Fibroblast of the conjunctiva (primary cell): ENCODE results near the gene NFIA.

Source experiments
- DNase-seq: peaks from one replicate; pipeline ENCODE4 v3.0.0-alpha.2; 2010; ENCODE audit warnings: low read depth

The NFIA gene

GRCh38 chr1:61083807-61084440, 1.6 kb downstream of the NFIA start:
- DNase-seq, result no peak

GRCh38 chr1:61084491-61085031, 2.2 kb downstream of the NFIA start:
- DNase-seq, result no peak

GRCh38 chr1:61085206-61085982, 3.0 kb downstream of the NFIA start:
- DNase-seq, result no peak

- no peak for DNase-seq
Measured at GRCh38 chr1:61085983-61086644, 3.8 kb downstream of the NFIA start.

GRCh38 chr1:61087571-61087970, 5.2 kb downstream of the NFIA start:
- no peak for DNase-seq

GRCh38 chr1:61088163-61088974, 6.0 kb downstream of the NFIA start:
- DNase-seq, result no peak

- DNase-seq, result no peak
Measured at GRCh38 chr1:61089338-61089737, 7.0 kb downstream of the NFIA start.

- no peak for DNase-seq
Measured at GRCh38 chr1:61089741-61090140, 7.4 kb downstream of the NFIA start.

- no peak for DNase-seq
Measured at GRCh38 chr1:61090546-61091202, 8.3 kb downstream of the NFIA start.

GRCh38 chr1:61091455-61091854, 9.1 kb downstream of the NFIA start:
- DNase-seq, result no peak

GRCh38 chr1:61092642-61093041, 10.3 kb downstream of the NFIA start:
- DNase-seq, result no peak

GRCh38 chr1:61093525-61094137, 11.3 kb downstream of the NFIA start:
- no peak for DNase-seq

- DNase-seq, result no peak
Measured at GRCh38 chr1:61094677-61095469, 12.5 kb downstream of the NFIA start.

GRCh38 chr1:61095470-61095812, 13.1 kb downstream of the NFIA start:
- DNase-seq, result no peak

GRCh38 chr1:61097317-61097716, 15.0 kb downstream of the NFIA start:
- peak; percentile 54 for DNase-seq

- DNase-seq, result no peak
Measured at GRCh38 chr1:61097722-61098121, 15.4 kb downstream of the NFIA start.

GRCh38 chr1:61098333-61098732, 16.0 kb downstream of the NFIA start:
- DNase-seq, result no peak

GRCh38 chr1:61098906-61099437, 16.6 kb downstream of the NFIA start:
- DNase-seq, result no peak

- no peak for DNase-seq
Measured at GRCh38 chr1:61100578-61100977, 18.2 kb downstream of the NFIA start.

- DNase-seq, result no peak
Measured at GRCh38 chr1:61101536-61101935, 19.2 kb downstream of the NFIA start.
